ENCODE measurements around the gene USP2. TPM values are rescaled to one million over a fixed set of nuclear protein-coding genes. Genes with fewer than 3 reads are reported as not detected.
A peak's percentile ranks its signal among the peaks of the same experiment; 100 is the strongest.

Gene USP2
- total RNA-seq, 1 donor: 0.43 TPM

DNA sequence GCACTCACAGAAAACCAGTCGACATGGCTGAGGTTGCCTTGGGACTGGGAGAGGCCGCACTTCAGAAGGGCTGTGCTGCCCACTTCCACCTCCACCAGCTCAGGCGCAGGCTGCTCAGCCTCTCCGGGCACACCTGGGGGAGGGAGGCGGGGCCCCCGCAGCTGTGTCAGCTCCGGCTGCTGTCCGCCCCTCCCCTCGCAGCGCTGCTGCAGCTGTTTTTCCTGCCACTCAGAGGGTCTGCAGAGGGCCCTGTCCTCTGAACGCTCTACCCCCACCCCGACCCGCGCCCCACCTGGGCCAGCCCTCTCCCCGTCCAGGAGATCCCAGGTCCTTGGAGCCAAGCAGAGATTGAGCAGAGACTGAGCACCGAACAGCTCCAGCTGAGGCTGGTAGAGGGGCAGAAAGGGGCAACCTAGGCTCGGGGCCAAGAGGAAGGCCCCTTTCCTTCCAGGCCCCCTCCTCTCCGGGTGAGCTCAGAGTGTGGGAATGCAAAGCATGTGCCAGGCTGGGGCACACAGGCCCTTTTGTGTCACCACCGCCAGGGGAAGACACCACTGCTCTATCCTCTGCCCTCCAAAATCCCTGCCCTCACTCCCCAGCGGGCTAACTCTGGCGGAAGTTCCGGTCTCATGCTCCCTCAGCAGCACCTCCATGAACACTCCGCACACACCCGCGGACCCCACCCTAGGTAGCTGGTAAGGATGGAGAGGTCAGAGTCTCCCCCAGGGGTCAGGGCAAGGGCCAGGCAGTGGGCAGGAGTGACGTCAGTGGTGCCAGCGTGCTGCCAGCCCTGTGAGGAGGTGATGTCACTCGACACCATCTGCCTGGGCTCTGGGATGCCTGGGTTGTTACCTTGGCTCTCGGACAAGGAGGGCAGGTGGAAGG lies 66.1 kb downstream of the USP2 start:
- DNase-seq (ENCODE audit: low read depth): no peak
- TF ChIP-seq CTCF (IDR thresholded peaks at IDR 0.05; ENCODE audit: insufficient read depth, low read depth, low read length): peak; percentile 3
- H3K4me3 ChIP-seq (ENCODE audit: low read depth, low read length): peak overlapping the region; percentile 64

DNA sequence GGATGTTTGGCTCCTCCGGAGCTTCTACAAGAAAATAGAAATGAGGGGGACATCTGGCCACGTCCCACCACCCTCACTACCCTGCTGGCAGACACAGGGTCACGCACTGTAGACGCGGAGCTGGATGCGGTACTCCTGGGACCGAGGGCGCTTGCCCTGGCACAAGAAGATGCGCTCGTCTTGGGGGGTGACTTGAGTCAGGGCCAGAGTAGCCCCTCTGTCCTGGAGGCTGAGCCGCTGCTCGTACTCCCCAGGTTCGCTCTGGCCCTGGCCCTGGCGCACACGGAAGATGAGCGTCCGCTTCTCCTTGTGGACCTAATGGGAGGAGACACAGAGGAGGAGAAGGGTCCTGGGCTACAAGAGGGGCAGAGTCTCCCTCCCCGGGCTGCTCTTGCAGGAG lies 66.8 kb downstream of the USP2 start:
- DNase-seq (ENCODE audit: low read depth): no peak
- TF ChIP-seq CTCF (IDR thresholded peaks at IDR 0.05; ENCODE audit: insufficient read depth, low read depth, low read length): no peak
- no peak overlapping the region for H3K4me3 ChIP-seq (ENCODE audit: low read depth, low read length)

DNA sequence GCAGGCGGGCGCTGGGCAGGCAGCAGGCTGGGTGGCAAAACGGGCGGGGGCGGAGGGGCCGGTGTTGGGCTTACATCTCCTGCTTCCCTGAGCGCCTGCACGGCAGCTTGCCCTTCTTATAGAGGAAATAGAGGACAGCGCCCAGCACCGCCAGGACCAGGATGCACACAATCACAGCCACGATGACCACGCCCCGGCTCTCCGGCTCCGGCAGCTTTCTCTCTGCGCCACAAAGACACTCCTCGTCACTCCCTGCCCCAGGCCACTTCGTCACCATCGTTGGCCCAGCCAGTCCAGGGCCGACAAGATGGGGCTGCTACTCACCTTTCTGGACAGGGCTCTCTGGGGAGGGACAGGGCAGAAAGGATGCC lies 70.8 kb downstream of the USP2 start:
- TF ChIP-seq CTCF (IDR thresholded peaks at IDR 0.05; ENCODE audit: insufficient read depth, low read depth, low read length): no peak
- no peak overlapping the region for H3K4me3 ChIP-seq (ENCODE audit: low read depth, low read length)
- DNase-seq (ENCODE audit: low read depth): no peak

DNA sequence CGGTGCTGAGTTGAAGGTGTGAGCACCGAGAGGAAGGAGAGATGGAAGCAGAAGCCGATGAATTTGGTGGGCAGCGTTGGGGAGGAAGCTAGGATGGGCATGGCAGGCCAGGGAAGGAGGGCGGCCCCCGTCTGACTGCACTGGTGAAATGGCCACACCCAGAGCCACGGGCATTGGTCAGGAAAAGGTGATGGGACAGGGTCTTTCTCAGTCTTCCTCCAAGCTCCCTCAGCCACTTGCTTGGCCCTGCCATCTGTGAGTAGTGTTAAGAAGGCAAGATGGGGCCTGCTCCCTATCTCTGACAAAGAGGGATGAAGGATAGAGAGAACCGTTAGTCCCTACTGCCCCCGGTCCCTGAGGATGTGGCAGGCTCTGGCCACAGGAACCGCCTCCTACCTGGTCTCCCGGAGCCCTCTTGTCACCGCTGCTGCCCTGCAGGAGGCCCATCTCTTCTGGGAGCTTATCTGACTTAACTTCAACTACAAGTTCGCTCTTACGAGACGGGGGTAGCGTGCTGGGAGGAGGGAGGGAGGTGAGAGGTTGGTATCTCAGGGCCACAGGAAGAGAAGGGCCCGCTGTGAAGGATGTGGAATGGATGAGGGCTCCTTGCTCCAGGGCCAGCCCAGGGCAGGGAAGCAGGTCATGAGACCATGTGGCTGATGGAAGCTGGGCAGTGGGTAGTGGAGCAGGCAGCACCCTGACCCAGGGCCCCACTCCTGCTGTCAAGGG lies 71.4 kb downstream of the USP2 start:
- TF ChIP-seq CTCF (IDR thresholded peaks at IDR 0.05; ENCODE audit: insufficient read depth, low read depth, low read length): no peak

DNA sequence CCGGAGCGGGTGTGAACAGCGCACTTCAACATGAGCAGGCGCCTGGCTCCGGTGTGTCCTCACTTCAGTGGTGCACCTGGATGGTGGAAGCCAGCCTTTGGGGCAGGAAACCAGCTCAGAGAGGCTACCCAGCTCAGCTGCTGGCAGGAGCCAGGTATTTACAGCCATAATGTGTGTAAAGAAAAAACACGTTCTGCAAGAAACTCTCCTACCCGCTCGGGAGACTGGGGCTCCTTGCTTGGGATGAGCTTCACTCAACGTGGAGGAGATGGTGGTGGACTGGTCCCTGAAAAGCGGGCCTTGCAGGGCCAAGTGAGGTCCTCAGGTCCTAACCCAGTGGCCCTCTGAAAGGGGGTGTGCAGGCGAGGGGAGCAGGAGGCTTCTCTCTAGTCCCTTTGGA lies 72.1 kb downstream of the USP2 start:
- no peak overlapping the region for H3K4me3 ChIP-seq (ENCODE audit: low read depth, low read length)
- TF ChIP-seq CTCF (IDR thresholded peaks at IDR 0.05; ENCODE audit: insufficient read depth, low read depth, low read length): no peak
- no peak for DNase-seq (ENCODE audit: low read depth)

More for the DNA sequence above, 71.4 kb downstream of the USP2 start:
- H3K4me3 ChIP-seq (ENCODE audit: low read depth, low read length): no peak overlapping the region
- no peak for DNase-seq (ENCODE audit: low read depth)

- no peak for TF ChIP-seq CTCF (IDR thresholded peaks at IDR 0.05; ENCODE audit: insufficient read depth, low read depth, low read length)
- DNase-seq (ENCODE audit: low read depth): no peak
- no peak overlapping the region for H3K4me3 ChIP-seq (ENCODE audit: low read depth, low read length)
These were observed 73.5 kb downstream of the USP2 start for GRCh38 chr11:119307974-119308373.

Measured in fibroblast of villous mesenchyme (primary cell).